ENCODE data around the gene KPNA3.

DNA sequence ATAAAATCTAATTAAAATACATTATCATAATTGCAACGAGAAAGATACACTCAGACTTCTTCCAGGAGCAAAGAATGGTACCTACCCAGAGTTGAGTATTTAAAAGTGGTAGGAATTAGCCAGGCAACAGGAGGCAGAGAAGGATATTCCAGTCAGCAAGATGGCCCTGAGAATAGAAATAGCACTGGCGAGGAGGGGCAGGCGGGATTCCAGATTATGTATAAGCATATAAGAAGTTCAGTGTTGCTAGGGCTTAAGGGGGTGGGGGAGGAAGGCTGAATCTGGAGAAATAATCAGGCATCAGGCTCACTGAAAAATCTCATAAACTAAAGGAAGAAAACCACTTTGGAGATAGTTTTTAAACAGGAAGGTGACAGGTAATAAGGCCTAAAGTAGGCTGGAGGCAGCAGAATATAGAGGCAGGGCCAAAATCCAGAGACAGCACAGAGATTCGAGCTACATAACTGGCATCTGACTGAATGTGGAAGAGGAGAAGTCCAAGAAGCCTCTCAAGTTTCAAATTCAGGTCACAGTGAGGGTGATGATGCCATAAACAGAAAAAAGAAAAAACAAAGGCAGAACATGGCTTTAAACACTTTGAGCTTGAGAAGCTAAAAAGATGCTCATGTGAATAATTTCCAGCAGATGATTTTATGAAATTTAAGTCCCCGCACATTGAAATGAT, 7.5 kb downstream of the KPNA3 start:
- TF ChIP-seq, protein P1, sequence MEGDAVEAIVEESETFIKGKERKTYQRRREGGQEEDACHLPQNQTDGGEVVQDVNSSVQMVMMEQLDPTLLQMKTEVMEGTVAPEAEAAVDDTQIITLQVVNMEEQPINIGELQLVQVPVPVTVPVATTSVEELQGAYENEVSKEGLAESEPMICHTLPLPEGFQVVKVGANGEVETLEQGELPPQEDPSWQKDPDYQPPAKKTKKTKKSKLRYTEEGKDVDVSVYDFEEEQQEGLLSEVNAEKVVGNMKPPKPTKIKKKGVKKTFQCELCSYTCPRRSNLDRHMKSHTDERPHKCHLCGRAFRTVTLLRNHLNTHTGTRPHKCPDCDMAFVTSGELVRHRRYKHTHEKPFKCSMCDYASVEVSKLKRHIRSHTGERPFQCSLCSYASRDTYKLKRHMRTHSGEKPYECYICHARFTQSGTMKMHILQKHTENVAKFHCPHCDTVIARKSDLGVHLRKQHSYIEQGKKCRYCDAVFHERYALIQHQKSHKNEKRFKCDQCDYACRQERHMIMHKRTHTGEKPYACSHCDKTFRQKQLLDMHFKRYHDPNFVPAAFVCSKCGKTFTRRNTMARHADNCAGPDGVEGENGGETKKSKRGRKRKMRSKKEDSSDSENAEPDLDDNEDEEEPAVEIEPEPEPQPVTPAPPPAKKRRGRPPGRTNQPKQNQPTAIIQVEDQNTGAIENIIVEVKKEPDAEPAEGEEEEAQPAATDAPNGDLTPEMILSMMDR (IDR thresholded peaks at IDR 0.05; ENCODE audit: insufficient read depth, low read length), result no peak
- TF ChIP-seq POLR2AphosphoS5 (IDR thresholded peaks at IDR 0.05; ENCODE audit: low read depth) (no peak), GABPA (IDR thresholded peaks at IDR 0.05; ENCODE audit: low read depth) (no peak), SPI1 (IDR thresholded peaks at IDR 0.05; ENCODE audit: borderline replicate concordance, low read depth) (no peak)
